SK-N-SH (cell line): ENCODE data around the gene TPPP. TPM values are rescaled to one million over a fixed set of nuclear protein-coding genes. Genes with fewer than 3 reads are reported as not detected.

ENCODE experiments used
- CTCF ChIA-PET: fragments of 300-600, 350-600 bp; formaldehyde crosslinking; extraction: SDS; loops from one replicate; lab custom pipeline; 2021; lab: Yijun Ruan, JAX
- POLR2A ChIA-PET: fragments of 350-600 bp; sonication (Branson Sonifier 250); formaldehyde crosslinking; extraction: SDS; loops from one replicate; lab custom pipeline; 2020; ENCODE audit warnings: antibody characterized with exemption, inconsistent platforms; lab: Yijun Ruan, JAX
- DNase-seq: peaks from one replicate; pipeline ENCODE4 v3.0.0; 2012
- H2AFZ ChIP-seq: fragments of 200-600 bp; sonication (generic); 2 replicates; pipeline ENCODE4 v1.8.1; 2016; ENCODE audit warnings: antibody characterized with exemption, mild to moderate bottlenecking, low read depth
- H3F3A ChIP-seq: fragments of 200-600 bp; sonication (generic); replicated peaks from 2 replicates; pipeline ENCODE3; 2016; ENCODE audit warnings: antibody characterized with exemption, mild to moderate bottlenecking; ENCODE audit not compliant: insufficient read depth
- H3K27ac ChIP-seq, 2 experiments: fragments of 200-500 bp in 1 of 2; fragments of 200-600 bp in 1 of 2; sonication (Bioruptor generic) in 1 of 2; sonication (generic), shearing (Covaris generic) in 1 of 2; 2 replicates each; pipeline versions ENCODE4 v1.5.1 to v1.6.1; 2014 to 2016; ENCODE audit warnings: low read depth in 2 of 2, inconsistent platforms in 1 of 2, low read length in 1 of 2, mild to moderate bottlenecking in 1 of 2, mixed read lengths in 1 of 2
- H3K27me3 ChIP-seq: fragments of 200-600 bp; sonication (generic), shearing (Covaris generic); 2 replicates; pipeline ENCODE4 v1.6.1; 2016; ENCODE audit warnings: mixed run types; ENCODE audit not compliant: insufficient read depth
- H3K36me3 ChIP-seq, 2 experiments: fragments of 200-500 bp in 1 of 2; fragments of 200-600 bp in 1 of 2; sonication (Bioruptor generic) in 1 of 2; sonication (generic) in 1 of 2; replicated peaks in 1 of 2; 2 replicates each; pipeline versions ENCODE3 to v1.5.1; 2014 to 2016; ENCODE audit warnings: low read length in 1 of 2, mild to moderate bottlenecking in 1 of 2; ENCODE audit not compliant: insufficient read depth in 2 of 2, control insufficient read depth in 1 of 2
- H3K4me1 ChIP-seq, 2 experiments: fragments of 200-500 bp in 1 of 2; fragments of 200-600 bp in 1 of 2; sonication (Bioruptor generic) in 1 of 2; sonication (generic), shearing (Covaris generic) in 1 of 2; 2 replicates each; pipeline versions ENCODE4 v1.5.1 to v1.6.1; 2014 to 2016; ENCODE audit warnings: low read depth in 1 of 2, low read length in 1 of 2, mixed run types in 1 of 2; ENCODE audit not compliant: insufficient read depth in 2 of 2, control insufficient read depth in 1 of 2
- H3K4me2 ChIP-seq: fragments of 200-600 bp; sonication (generic), shearing (Covaris generic); 2 replicates; pipeline ENCODE4 v1.6.1; 2017; ENCODE audit warnings: mixed run types
- H3K4me3 ChIP-seq, 2 experiments: fragments of 200-500 bp in 1 of 2; fragments of 200-600 bp in 1 of 2; sonication (Bioruptor generic) in 1 of 2; sonication (generic), shearing (Covaris generic) in 1 of 2; 2 replicates each; pipeline versions ENCODE4 v1.5.1 to v1.8.1; 2014 to 2016; ENCODE audit warnings: low read depth in 2 of 2, inconsistent platforms in 1 of 2, low read length in 1 of 2, mild to moderate bottlenecking in 1 of 2, mixed read lengths in 1 of 2, moderate library complexity in 1 of 2
- H3K79me2 ChIP-seq: fragments of 200-600 bp; sonication (generic); 2 replicates; pipeline ENCODE4 v1.8.1; 2017; ENCODE audit warnings: mild to moderate bottlenecking; ENCODE audit not compliant: insufficient read depth
- H3K9ac ChIP-seq: fragments of 200-600 bp; sonication (generic); 2 replicates; pipeline ENCODE4 v1.6.1; 2017; ENCODE audit warnings: mixed run types
- H3K9me2 ChIP-seq: fragments of 200-600 bp; sonication (generic); 2 replicates; pipeline ENCODE4 v1.6.1; 2017; ENCODE audit warnings: mixed run types
- H3K9me3 ChIP-seq: fragments of 200-600 bp; sonication (generic); 2 replicates; pipeline ENCODE4 v1.6.1; 2017; ENCODE audit warnings: mixed run types, mild to moderate bottlenecking, moderate library complexity
- H4K20me1 ChIP-seq: fragments of 200-600 bp; sonication (generic); 2 replicates; pipeline ENCODE4 v1.6.1; 2017; ENCODE audit warnings: mild to moderate bottlenecking, mixed run types; ENCODE audit not compliant: insufficient read depth
- ELF1 ChIP-seq: IDR thresholded peaks from 2 replicates; pipeline ENCODE4 v1.4.0; 2012
- EP300 ChIP-seq, 2 experiments: IDR thresholded peaks; 2 replicates each; pipeline versions ENCODE4 v1.4.0 to v1.6.1; 2012; ENCODE audit warnings: borderline replicate concordance in 1 of 2, low read depth in 1 of 2, low read length in 1 of 2
- FOXJ3 ChIP-seq: sonication (generic); formaldehyde crosslinking; IDR thresholded peaks from 2 replicates; pipeline ENCODE4 v1.5.1; 2020; ENCODE audit warnings: mild to moderate bottlenecking, missing genetic modification reagents
- SIN3A ChIP-seq: IDR thresholded peaks from 2 replicates; pipeline ENCODE4 v1.6.1; 2012; ENCODE audit warnings: low read depth, mild to moderate bottlenecking, low read length, moderate library complexity, borderline replicate concordance
- TAF1 ChIP-seq: IDR thresholded peaks from 2 replicates; pipeline ENCODE4 v1.6.1; 2012; ENCODE audit warnings: low read depth, mild to moderate bottlenecking, low read length, moderate library complexity, borderline replicate concordance
- TEAD4 ChIP-seq: IDR thresholded peaks from 2 replicates; pipeline ENCODE4 v1.4.0; 2012; ENCODE audit warnings: mild to moderate bottlenecking, borderline replicate concordance; ENCODE audit not compliant: insufficient read depth
- WGBS: methylation state at CpG from one replicate; pipeline ENCODE4 v1.1.6; 2017; ENCODE audit warnings: low lambda C conversion rate; 5-methylcytosine and 5-hydroxymethylcytosine counted together
- polyA plus RNA-seq, 3 experiments: library from polyadenylated mRNA; depleted of rRNA; stranded (reverse); fragments of >200 nt; gene quantifications; 2 replicates each; pipeline ENCODE4 v1.2.3, GENCODE V29; 2012
- TF ChIP-seq, protein P1 (sequence below): fragments of 150-350 bp; IDR thresholded peaks from 2 replicates; pipeline ENCODE4 v1.6.1; 2017; ENCODE audit warnings: antibody characterized with exemption, low read length, low read depth, borderline replicate concordance
- TF ChIP-seq, protein P2 (sequence below): IDR thresholded peaks from 2 replicates; pipeline ENCODE4 v1.6.1; 2012; ENCODE audit warnings: mild to moderate bottlenecking, low read depth, low read length, moderate library complexity
- TF ChIP-seq, protein P3 (sequence below): IDR thresholded peaks from 2 replicates; pipeline ENCODE4 v1.4.0; 2012; ENCODE audit warnings: low read depth, borderline replicate concordance

Gene TPPP
- polyA plus RNA-seq, 1 of the 3 experiments (the other 2 are of a cell fraction) = 0.05 TPM

DNA sequence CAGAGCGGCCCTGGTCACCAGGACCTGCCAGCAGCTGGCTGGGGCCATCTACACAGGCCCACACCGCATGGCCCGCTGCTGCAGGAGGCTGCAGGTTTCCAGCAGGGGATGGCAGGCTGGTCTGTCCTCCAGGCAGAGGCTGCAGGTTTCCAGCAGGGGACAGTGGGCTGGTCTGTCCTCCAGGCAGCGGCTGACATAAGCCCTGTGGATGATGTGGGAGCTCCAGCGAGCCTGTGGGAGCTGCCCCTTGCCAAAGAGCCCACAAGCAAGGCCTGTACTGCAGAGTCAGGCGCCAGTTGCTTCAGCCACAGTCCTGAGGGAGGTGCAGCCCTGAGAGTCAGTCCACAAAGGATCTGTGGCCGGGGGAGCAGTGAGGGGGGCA lies 18.5 kb downstream of the TPPP start:
- Histone ChIP-seq H3K4me1 (peaks cover 12 to 23% of the 10 kb centered on the region in 2 experiments; a peak in 2 of 4 replicates), H3F3A (no peaks in the 10 kb centered on the region)
- TF ChIP-seq EP300 (IDR thresholded peaks at IDR 0.05; ENCODE audit: borderline replicate concordance in 1 of 2, low read depth in 1 of 2, low read length in 1 of 2) = no peak
- TF ChIP-seq, protein P1, sequence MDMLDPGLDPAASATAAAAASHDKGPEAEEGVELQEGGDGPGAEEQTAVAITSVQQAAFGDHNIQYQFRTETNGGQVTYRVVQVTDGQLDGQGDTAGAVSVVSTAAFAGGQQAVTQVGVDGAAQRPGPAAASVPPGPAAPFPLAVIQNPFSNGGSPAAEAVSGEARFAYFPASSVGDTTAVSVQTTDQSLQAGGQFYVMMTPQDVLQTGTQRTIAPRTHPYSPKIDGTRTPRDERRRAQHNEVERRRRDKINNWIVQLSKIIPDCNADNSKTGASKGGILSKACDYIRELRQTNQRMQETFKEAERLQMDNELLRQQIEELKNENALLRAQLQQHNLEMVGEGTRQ = no peak
- TF ChIP-seq, protein P2, sequence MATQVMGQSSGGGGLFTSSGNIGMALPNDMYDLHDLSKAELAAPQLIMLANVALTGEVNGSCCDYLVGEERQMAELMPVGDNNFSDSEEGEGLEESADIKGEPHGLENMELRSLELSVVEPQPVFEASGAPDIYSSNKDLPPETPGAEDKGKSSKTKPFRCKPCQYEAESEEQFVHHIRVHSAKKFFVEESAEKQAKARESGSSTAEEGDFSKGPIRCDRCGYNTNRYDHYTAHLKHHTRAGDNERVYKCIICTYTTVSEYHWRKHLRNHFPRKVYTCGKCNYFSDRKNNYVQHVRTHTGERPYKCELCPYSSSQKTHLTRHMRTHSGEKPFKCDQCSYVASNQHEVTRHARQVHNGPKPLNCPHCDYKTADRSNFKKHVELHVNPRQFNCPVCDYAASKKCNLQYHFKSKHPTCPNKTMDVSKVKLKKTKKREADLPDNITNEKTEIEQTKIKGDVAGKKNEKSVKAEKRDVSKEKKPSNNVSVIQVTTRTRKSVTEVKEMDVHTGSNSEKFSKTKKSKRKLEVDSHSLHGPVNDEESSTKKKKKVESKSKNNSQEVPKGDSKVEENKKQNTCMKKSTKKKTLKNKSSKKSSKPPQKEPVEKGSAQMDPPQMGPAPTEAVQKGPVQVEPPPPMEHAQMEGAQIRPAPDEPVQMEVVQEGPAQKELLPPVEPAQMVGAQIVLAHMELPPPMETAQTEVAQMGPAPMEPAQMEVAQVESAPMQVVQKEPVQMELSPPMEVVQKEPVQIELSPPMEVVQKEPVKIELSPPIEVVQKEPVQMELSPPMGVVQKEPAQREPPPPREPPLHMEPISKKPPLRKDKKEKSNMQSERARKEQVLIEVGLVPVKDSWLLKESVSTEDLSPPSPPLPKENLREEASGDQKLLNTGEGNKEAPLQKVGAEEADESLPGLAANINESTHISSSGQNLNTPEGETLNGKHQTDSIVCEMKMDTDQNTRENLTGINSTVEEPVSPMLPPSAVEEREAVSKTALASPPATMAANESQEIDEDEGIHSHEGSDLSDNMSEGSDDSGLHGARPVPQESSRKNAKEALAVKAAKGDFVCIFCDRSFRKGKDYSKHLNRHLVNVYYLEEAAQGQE = no peak
- no peak for TF ChIP-seq TAF1
- no peak for TF ChIP-seq FOXJ3 (CRISPR knock-in tag)
- no peak for TF ChIP-seq ELF1
- TF ChIP-seq SIN3A = no peak
- TF ChIP-seq, protein P3, sequence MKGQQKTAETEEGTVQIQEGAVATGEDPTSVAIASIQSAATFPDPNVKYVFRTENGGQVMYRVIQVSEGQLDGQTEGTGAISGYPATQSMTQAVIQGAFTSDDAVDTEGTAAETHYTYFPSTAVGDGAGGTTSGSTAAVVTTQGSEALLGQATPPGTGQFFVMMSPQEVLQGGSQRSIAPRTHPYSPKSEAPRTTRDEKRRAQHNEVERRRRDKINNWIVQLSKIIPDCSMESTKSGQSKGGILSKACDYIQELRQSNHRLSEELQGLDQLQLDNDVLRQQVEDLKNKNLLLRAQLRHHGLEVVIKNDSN = no peak
- TF ChIP-seq TEAD4 = no peak
- TF ChIP-seq, all 33 proteins: peak for 0
- ChIA-PET CTCF (interaction anchor here (7.2 kb wide), 1 partner anchor 229 kb away, joined by 88 read pairs; no protein-coding TSS in a partner anchor), POLR2A (no interaction called here)
- DNase-seq = no peak
- Histone ChIP-seq H3K9ac (no peak overlapping the region), H3K36me3 (no peaks in the 10 kb centered on the region), H3K4me3 (no peak overlapping the region), H3K27ac (no peak overlapping the region), H3K9me3 (no peaks in the 10 kb centered on the region), H4K20me1 (0 out of 2 replicates have a peak, but pooled peaks cover 3% of the 10 kb centered on the region), H3K79me2 (no peaks in the 10 kb centered on the region), H3K4me2 (no peak overlapping the region), H3K27me3 (no peaks in the 10 kb centered on the region), H2AFZ (no peak overlapping the region), H3K9me2 (no peaks in the 10 kb centered on the region)
- WGBS = no CpG with 5 or more reads among the region's 7 CpGs
